ENCODE results near the gene PAPSS1. TPM values are rescaled to one million over a fixed set of nuclear protein-coding genes. Genes with fewer than 3 reads are reported as not detected.

The PAPSS1 gene
- total and polyA plus RNA-seq, 3 donors from 2014 or later = 32.8 to 42.4 (median 33.6) TPM

- H3K4me3 ChIP-seq = no peak overlapping the region
- no peak overlapping the region for H3K27ac ChIP-seq
- no peaks in the 10 kb centered on the region for H3K27me3 ChIP-seq
- no peaks in the 10 kb centered on the region for H3K4me1 ChIP-seq
- intact Hi-C loops (cut with DNase I; ENCODE audit: low total_unique reads) = no loop called here
- no peaks in the 10 kb centered on the region for H3K36me3 ChIP-seq (ENCODE audit: low read depth, missing control alignments)
- 97 to 98% methylated on average over 2 of the region's 2 CpGs for WGBS, 2 donors
- no peak for DNase-seq
- TF ChIP-seq CTCF (IDR thresholded peaks at IDR 0.05) = no peak
- no peak for TF ChIP-seq POLR2A (IDR thresholded peaks at IDR 0.05)
- no peaks in the 10 kb centered on the region for H3K9me3 ChIP-seq
These were observed 98.0 kb downstream of the PAPSS1 start for GRCh38 chr4:107622006-107622405.

- no peak for DNase-seq
- TF ChIP-seq CTCF (IDR thresholded peaks at IDR 0.05) (no peak), POLR2A (IDR thresholded peaks at IDR 0.05) (no peak)
- no peak overlapping the region for H3K4me3 ChIP-seq
- no peaks in the 10 kb centered on the region for H3K4me1 ChIP-seq
- H3K27me3 ChIP-seq = no peaks in the 10 kb centered on the region
- 85 to 91% methylated on average over 2 of the region's 2 CpGs for WGBS, 2 donors
- no peaks in the 10 kb centered on the region for H3K36me3 ChIP-seq (ENCODE audit: low read depth, missing control alignments)
- no peak overlapping the region for H3K27ac ChIP-seq
- no peaks in the 10 kb centered on the region for H3K9me3 ChIP-seq
- intact Hi-C loops (cut with DNase I; ENCODE audit: low total_unique reads) = no loop called here
These were observed 100.3 kb downstream of the PAPSS1 start for GRCh38 chr4:107619731-107620130.

DNA sequence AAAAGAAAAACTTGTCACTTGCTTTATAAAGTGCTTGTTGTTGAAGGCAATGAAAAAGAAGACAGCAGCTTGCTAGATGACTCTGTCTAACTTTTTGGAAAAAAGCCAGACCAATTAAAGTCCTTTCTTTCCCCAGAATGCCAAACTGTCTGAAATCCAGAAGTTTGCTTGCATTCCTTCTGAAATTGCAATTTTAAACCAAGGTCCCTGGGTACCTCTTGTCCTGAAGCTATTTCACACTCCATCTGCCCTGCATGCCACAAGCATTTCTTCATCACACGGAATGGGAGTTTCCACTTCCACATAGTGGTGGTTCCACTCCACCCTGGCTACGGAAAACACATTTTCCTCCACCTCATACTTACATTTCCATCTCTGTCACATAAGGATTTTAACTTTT is 101.0 kb downstream of the PAPSS1 start:
- Histone ChIP-seq H3K4me1 (no peaks in the 10 kb centered on the region), H3K27me3 (no peaks in the 10 kb centered on the region), H3K9me3 (no peaks in the 10 kb centered on the region), H3K36me3 (ENCODE audit: low read depth, missing control alignments) (no peaks in the 10 kb centered on the region), H3K27ac (no peak overlapping the region), H3K4me3 (no peak overlapping the region)
- intact Hi-C loops (cut with DNase I; ENCODE audit: low total_unique reads) = no loop called here
- no peak for DNase-seq
- TF ChIP-seq CTCF (IDR thresholded peaks at IDR 0.05) (no peak), POLR2A (IDR thresholded peaks at IDR 0.05) (no peak)
- WGBS, 2 donors = 70 to 74% methylated on average over 2 of the region's 2 CpGs

DNA sequence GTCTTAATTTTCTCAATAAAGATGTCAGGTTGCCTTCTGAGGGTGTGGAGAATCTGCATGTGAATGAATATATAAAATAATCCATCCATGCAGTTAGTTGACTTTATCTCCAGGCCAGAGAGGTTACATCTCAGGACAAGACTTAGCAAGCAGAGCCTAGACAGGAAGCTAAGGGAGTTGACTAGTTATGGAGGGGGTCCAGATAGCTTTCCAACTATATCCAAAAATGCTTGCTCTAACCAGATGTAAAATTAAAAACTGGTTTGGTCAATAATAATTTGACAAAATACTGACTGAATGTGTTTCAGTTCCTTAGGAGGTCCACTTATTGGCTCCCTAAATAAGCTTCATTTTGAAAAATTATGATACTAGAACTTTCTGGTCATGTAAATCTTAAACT is 101.4 kb downstream of the PAPSS1 start:
- no peak overlapping the region for H3K4me3 ChIP-seq
- H3K9me3 ChIP-seq = no peaks in the 10 kb centered on the region
- H3K27me3 ChIP-seq = no peaks in the 10 kb centered on the region
- no peak for DNase-seq
- no peaks in the 10 kb centered on the region for H3K36me3 ChIP-seq (ENCODE audit: low read depth, missing control alignments)
- H3K4me1 ChIP-seq = no peaks in the 10 kb centered on the region
- intact Hi-C loops (cut with DNase I; ENCODE audit: low total_unique reads) = no loop called here
- TF ChIP-seq CTCF (IDR thresholded peaks at IDR 0.05) (no peak), POLR2A (IDR thresholded peaks at IDR 0.05) (no peak)
- H3K27ac ChIP-seq = no peak overlapping the region

DNA sequence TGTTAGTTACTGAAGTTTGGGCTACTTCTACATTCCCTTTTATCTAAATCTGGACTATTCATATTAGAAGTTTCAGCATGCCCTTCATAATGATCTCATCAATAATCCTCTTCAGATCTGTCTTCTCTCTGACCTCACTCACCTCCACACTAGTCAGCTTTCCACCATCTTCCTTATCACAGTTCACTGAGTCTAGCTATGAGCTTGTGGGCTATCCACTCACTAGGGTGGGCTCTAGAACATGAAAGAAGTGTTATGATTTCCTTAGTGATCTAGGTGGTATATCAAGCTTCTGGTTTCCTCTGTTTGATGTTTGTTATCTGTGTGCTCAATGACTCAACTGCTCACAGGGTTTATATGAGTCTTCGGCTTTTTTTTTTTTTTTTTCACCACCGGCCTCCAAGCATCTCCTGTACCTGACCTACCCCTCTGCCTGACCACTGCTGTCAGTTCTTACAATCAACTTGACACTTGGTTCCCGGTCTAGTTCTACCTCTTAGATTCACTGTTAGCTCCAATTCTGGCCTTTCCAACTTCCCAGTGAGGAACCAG is 103.1 kb downstream of the PAPSS1 start:
- TF ChIP-seq POLR2A (IDR thresholded peaks at IDR 0.05) (no peak), CTCF (IDR thresholded peaks at IDR 0.05) (no peak)
- Histone ChIP-seq H3K36me3 (ENCODE audit: low read depth, missing control alignments) (no peaks in the 10 kb centered on the region), H3K9me3 (no peaks in the 10 kb centered on the region), H3K4me3 (no peak overlapping the region), H3K27me3 (no peaks in the 10 kb centered on the region), H3K4me1 (no peaks in the 10 kb centered on the region), H3K27ac (no peak overlapping the region)
- intact Hi-C loops (cut with DNase I; ENCODE audit: low total_unique reads) = no loop called here
- WGBS, 2 donors = 75 to 96% methylated on average over 3 of the region's 3 CpGs
- no peak for DNase-seq
